Ovary (tissue), 3 donors: ENCODE data around the gene BAIAP3.

Source experiments
- EP300 ChIP-seq: sonication (generic); formaldehyde crosslinking; IDR thresholded peaks from one replicate; pipeline ENCODE4 v1.6.1; 2017; ENCODE audit warnings: antibody characterized with exemption
- POLR2A ChIP-seq: fragments of 450-650 bp; IDR thresholded peaks from one replicate; pipeline ENCODE4 v1.6.1; 2017; ENCODE audit warnings: antibody characterized with exemption, mild to moderate bottlenecking, moderate library complexity
- TF ChIP-seq, protein P1 (sequence below), 3 donors: fragments of 450-650 bp in 2 of 3; fragments of 200-600 bp in 1 of 3; IDR thresholded peaks; one replicate each; pipeline versions ENCODE4 v1.5.1 to v1.8.0; 2016 to 2022; ENCODE audit warnings: antibody characterized with exemption in 3 of 3, mild to moderate bottlenecking in 1 of 3
- donor health status: DM: no; HTN: no; CAD: no.

DNA sequence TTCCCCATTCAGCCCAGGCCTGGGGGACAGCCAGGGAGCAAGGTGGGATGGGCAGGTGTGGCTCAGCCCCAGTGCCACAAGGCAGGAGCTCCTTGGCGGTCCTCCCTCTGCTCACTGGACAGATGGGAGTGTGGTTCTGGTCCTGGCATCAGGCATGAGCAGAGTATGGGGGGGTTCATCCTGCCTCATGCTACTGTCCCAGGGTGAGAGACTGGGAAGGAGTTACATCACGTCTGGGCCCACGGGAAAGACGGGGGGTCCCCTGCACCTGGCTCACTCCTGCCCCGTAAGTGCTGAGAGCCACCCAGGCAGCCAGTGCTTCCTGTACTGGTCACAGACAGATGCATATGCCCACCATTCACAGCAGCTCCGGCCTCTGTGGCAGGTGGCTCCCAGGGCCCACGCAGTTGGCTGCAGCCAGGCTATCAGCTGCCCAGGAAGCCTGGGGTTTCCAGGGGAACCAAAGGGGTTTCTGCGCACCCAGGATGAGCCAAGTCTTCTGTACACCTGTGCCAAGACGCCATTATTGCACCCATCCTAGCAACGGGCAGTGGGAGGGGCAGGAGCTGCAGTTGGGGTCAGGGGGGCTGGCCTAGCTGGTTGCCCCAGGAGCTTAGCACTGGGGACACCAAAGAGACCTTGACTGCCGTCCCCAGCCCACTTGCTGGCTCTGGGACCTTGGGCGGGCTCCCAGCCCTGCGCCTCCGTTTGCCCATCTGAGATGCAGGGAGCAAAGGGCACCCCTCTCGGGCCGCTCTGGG lies 1.9 kb downstream of the BAIAP3 start:
- TF ChIP-seq, protein P1, sequence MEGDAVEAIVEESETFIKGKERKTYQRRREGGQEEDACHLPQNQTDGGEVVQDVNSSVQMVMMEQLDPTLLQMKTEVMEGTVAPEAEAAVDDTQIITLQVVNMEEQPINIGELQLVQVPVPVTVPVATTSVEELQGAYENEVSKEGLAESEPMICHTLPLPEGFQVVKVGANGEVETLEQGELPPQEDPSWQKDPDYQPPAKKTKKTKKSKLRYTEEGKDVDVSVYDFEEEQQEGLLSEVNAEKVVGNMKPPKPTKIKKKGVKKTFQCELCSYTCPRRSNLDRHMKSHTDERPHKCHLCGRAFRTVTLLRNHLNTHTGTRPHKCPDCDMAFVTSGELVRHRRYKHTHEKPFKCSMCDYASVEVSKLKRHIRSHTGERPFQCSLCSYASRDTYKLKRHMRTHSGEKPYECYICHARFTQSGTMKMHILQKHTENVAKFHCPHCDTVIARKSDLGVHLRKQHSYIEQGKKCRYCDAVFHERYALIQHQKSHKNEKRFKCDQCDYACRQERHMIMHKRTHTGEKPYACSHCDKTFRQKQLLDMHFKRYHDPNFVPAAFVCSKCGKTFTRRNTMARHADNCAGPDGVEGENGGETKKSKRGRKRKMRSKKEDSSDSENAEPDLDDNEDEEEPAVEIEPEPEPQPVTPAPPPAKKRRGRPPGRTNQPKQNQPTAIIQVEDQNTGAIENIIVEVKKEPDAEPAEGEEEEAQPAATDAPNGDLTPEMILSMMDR (IDR thresholded peaks at IDR 0.05) = no peak
- TF ChIP-seq POLR2A (no peak), EP300 (no peak)
